Measurements from ENCODE around the gene YTHDF1.

GRCh38 chr20:63186528-63187316 lies 29.2 kb downstream of the YTHDF1 start:
- TF ChIP-seq ARNTL (CRISPR knock-in tag; IDR thresholded peaks at IDR 0.05; ENCODE audit: borderline replicate concordance, low read depth) (no peak), ISL1 (CRISPR knock-in tag; IDR thresholded peaks at IDR 0.05) (no peak), TOX (CRISPR knock-in tag; IDR thresholded peaks at IDR 0.05; ENCODE audit: borderline replicate concordance) (no peak), ZFP30 (CRISPR knock-in tag; IDR thresholded peaks at IDR 0.05) (no peak), ESRRG (CRISPR knock-in tag; IDR thresholded peaks at IDR 0.05) (no peak), RARB (CRISPR knock-in tag; IDR thresholded peaks at IDR 0.05) (no peak), POU6F1 (CRISPR knock-in tag; IDR thresholded peaks at IDR 0.05; ENCODE audit: borderline replicate concordance, low read depth) (no peak), CSDC2 (CRISPR knock-in tag; IDR thresholded peaks at IDR 0.05) (no peak), PPARA (CRISPR knock-in tag; IDR thresholded peaks at IDR 0.05; ENCODE audit: borderline replicate concordance) (no peak), TCF4 (CRISPR knock-in tag; IDR thresholded peaks at IDR 0.05; ENCODE audit: borderline replicate concordance) (no peak), ZC3H10 (CRISPR knock-in tag; IDR thresholded peaks at IDR 0.05) (no peak)
